ENCODE data around the gene NPC2. TPM values are rescaled to one million over a fixed set of nuclear protein-coding genes. Genes with fewer than 3 reads are reported as not detected.

NPC2 gene
- total RNA-seq, 4 donors from 2014 or later, result 88.3 to 393 (median 147) TPM

- H3K27ac ChIP-seq, result no peak overlapping the region
- intact Hi-C loops (cut with DNase I; ENCODE audit: low total_unique reads) (no loop called here), in situ Hi-C loops (cut with MboI; ENCODE audit: low pct_ligation_motif_present in 1 of 4, low pct_unique_long_range_greater_than_20kb in 1 of 4, low sequenced_read_pairs in 3 of 4) (no loop called here)
- 90 to 93% methylated on average over 3 of the region's 3 CpGs for WGBS, 2 donors (ENCODE audit: low coverage in 1 of 2)
- no peak overlapping the region for H3K4me3 ChIP-seq
- H3K27me3 ChIP-seq, result no peaks in the 10 kb centered on the region
- H3K9me3 ChIP-seq, result no peaks in the 10 kb centered on the region
- DNase-seq, result no peak
- peaks cover 0 to 8% (median 0%) of the 10 kb centered on the region in 4 donors for H3K4me1 ChIP-seq
- H3K36me3 ChIP-seq, result peaks cover 0 to 53% (median 22%) of the 10 kb centered on the region in 4 donors
- TF ChIP-seq EP300 (IDR thresholded peaks at IDR 0.05; ENCODE audit: low read depth) (no peak), CTCF (IDR thresholded peaks at IDR 0.05) (no peak), POLR2AphosphoS5 (IDR thresholded peaks at IDR 0.05) (no peak), POLR2A (IDR thresholded peaks at IDR 0.05) (no peak)
Measured at GRCh38 chr14:74482571-74482970, 10.5 kb downstream of the NPC2 start.

- no peak for DNase-seq
Measured at GRCh38 chr14:74480046-74480445, 13.1 kb downstream of the NPC2 start.

GRCh38 chr14:74478996-74479635 lies 14.0 kb downstream of the NPC2 start:
- no peaks in the 10 kb centered on the region for H3K4me1 ChIP-seq
- H3K27me3 ChIP-seq, result no peaks in the 10 kb centered on the region
- WGBS, 2 donors (ENCODE audit: low coverage in 1 of 2), result 100% methylated on average over 2 of the region's 2 CpGs; no CpG with 5 or more reads in 1 of the 2 donors
- no peak overlapping the region for H3K4me3 ChIP-seq
- in situ Hi-C loops (cut with MboI; ENCODE audit: low pct_ligation_motif_present in 1 of 4, low pct_unique_long_range_greater_than_20kb in 1 of 4, low sequenced_read_pairs in 3 of 4), result loop anchor here in 2 of 4 donors (10.0 kb wide), 1 partner anchor 114 kb away; no protein-coding TSS in a partner anchor
- TF ChIP-seq POLR2A (IDR thresholded peaks at IDR 0.05) (no peak), EP300 (IDR thresholded peaks at IDR 0.05; ENCODE audit: low read depth) (no peak), POLR2AphosphoS5 (IDR thresholded peaks at IDR 0.05) (no peak), CTCF (IDR thresholded peaks at IDR 0.05) (peak; percentile 42 to 61 (median 49))
- no peaks in the 10 kb centered on the region for H3K9me3 ChIP-seq
- H3K36me3 ChIP-seq, result peaks cover 0 to 48% (median 18%) of the 10 kb centered on the region in 4 donors
- H3K27ac ChIP-seq, result no peak overlapping the region
- intact Hi-C loops (cut with DNase I; ENCODE audit: low total_unique reads), result loop anchor here (10.0 kb wide), 1 partner anchor 114 kb away; no protein-coding TSS in a partner anchor
- DNase-seq, result no peak

More at GRCh38 chr14:74480046-74480445, 13.1 kb downstream of the NPC2 start:
- no peaks in the 10 kb centered on the region for H3K27me3 ChIP-seq
- intact Hi-C loops (cut with DNase I; ENCODE audit: low total_unique reads), result no loop called here
- in situ Hi-C loops (cut with MboI; ENCODE audit: low pct_ligation_motif_present in 1 of 4, low pct_unique_long_range_greater_than_20kb in 1 of 4, low sequenced_read_pairs in 3 of 4), result no loop called here
- TF ChIP-seq POLR2AphosphoS5 (IDR thresholded peaks at IDR 0.05) (no peak), EP300 (IDR thresholded peaks at IDR 0.05; ENCODE audit: low read depth) (no peak), CTCF (IDR thresholded peaks at IDR 0.05) (no peak), POLR2A (IDR thresholded peaks at IDR 0.05) (no peak)
- H3K4me1 ChIP-seq, result no peaks in the 10 kb centered on the region
- WGBS, 2 donors (ENCODE audit: low coverage in 1 of 2), result 85 to 88% methylated on average over 3 to 4 of the region's 4 CpGs
- H3K9me3 ChIP-seq, result no peaks in the 10 kb centered on the region
- no peak overlapping the region for H3K27ac ChIP-seq
- H3K36me3 ChIP-seq, result peaks cover 0 to 53% (median 22%) of the 10 kb centered on the region in 4 donors
- H3K4me3 ChIP-seq, result no peak overlapping the region

- intact Hi-C loops (cut with DNase I; ENCODE audit: low total_unique reads) (loop anchor here (10.0 kb wide), 1 partner anchor 112 kb away; no protein-coding TSS in a partner anchor), in situ Hi-C loops (cut with MboI; ENCODE audit: low pct_ligation_motif_present in 1 of 4, low pct_unique_long_range_greater_than_20kb in 1 of 4, low sequenced_read_pairs in 3 of 4) (loop anchor here in 2 of 4 donors (10.0 kb wide), 1 partner anchor 112 kb away; no protein-coding TSS in a partner anchor)
- Histone ChIP-seq H3K27me3 (no peaks in the 10 kb centered on the region), H3K9me3 (no peaks in the 10 kb centered on the region), H3K36me3 (peaks cover 0 to 33% (median 11%) of the 10 kb centered on the region in 4 donors), H3K4me3 (no peak overlapping the region), H3K27ac (no peak overlapping the region), H3K4me1 (no peaks in the 10 kb centered on the region)
- TF ChIP-seq POLR2A (IDR thresholded peaks at IDR 0.05) (no peak), EP300 (IDR thresholded peaks at IDR 0.05; ENCODE audit: low read depth) (no peak), POLR2AphosphoS5 (IDR thresholded peaks at IDR 0.05) (no peak), CTCF (IDR thresholded peaks at IDR 0.05) (no peak)
- no peak for DNase-seq
- WGBS, 2 donors (ENCODE audit: low coverage in 1 of 2), result 100% methylated on average over 1 to 3 of the region's 3 CpGs
Measured at GRCh38 chr14:74476607-74477006, 16.5 kb downstream of the NPC2 start.
